Epidermal melanocyte (primary cell): ENCODE data around the gene LHFPL6.
"Not testable (repeated sequence)": the region's sequence is repeated elsewhere in the genome, so short reads cannot be mapped to it uniquely, and the experiment has no call there.

Source experiments
- DNase-seq: peaks from one replicate; pipeline ENCODE4 v3.0.0; 2011; ENCODE audit warnings: low spot score; ENCODE audit not compliant: insufficient read length

LHFPL6 gene

DNA sequence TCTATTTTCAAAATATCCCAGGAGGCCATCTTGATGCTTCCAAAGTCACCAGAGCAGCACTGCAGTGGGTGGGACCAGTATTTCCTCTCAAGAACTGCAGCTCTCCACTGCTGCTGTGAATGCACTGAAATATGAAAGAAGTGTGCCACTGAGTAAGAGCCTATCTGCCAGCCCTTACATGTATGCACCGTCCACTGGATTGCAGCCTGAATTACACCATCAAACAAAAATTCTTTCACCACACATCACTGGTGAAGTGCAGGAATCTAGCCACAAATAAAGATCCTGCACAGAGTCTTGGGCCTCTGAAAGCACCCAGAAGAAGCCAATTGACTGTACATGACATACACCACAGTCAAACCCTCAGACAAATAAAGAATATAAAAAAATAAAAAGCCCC is 249.0 kb downstream of the LHFPL6 start:
- no peak for DNase-seq

- DNase-seq, result no peak
Observed at GRCh38 chr13:39350461-39350881, 252.5 kb downstream of the LHFPL6 start.

- DNase-seq, result no peak
Observed at GRCh38 chr13:39349391-39349960, 253.5 kb downstream of the LHFPL6 start.

GRCh38 chr13:39347926-39348901 is 254.8 kb downstream of the LHFPL6 start:
- no peak for DNase-seq

DNA sequence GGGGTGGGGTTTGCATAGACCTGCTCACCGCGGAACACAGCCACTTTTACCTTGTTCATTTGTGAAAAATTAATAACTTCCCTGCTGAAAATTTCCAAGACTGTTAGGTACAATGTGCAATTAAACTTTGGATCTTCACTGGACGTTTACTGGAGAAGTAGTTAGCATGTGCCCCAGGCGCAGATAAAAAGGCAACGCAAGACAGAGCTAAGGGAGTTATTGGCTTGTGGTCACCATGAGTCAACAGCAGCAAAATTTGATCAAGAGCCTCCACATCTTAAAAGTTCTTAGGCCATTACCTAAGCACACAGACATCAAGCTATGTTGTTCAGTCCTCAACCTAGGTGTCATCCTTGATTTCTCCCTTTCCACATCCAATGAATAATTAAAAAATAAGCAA is 257.0 kb downstream of the LHFPL6 start:
- no peak for DNase-seq

GRCh38 chr13:39341251-39341650 is 261.7 kb downstream of the LHFPL6 start:
- DNase-seq, result no peak

GRCh38 chr13:39338114-39338513 is 264.9 kb downstream of the LHFPL6 start:
- not testable (repeated sequence) for DNase-seq

GRCh38 chr13:39336937-39337336 is 266.1 kb downstream of the LHFPL6 start:
- no peak for DNase-seq

- no peak for DNase-seq
Observed at GRCh38 chr13:39336207-39336606, 266.8 kb downstream of the LHFPL6 start.

GRCh38 chr13:39335721-39336120 is 267.3 kb downstream of the LHFPL6 start:
- no peak for DNase-seq

- DNase-seq, result no peak
Observed at GRCh38 chr13:39330504-39330903, 272.5 kb downstream of the LHFPL6 start.

DNA sequence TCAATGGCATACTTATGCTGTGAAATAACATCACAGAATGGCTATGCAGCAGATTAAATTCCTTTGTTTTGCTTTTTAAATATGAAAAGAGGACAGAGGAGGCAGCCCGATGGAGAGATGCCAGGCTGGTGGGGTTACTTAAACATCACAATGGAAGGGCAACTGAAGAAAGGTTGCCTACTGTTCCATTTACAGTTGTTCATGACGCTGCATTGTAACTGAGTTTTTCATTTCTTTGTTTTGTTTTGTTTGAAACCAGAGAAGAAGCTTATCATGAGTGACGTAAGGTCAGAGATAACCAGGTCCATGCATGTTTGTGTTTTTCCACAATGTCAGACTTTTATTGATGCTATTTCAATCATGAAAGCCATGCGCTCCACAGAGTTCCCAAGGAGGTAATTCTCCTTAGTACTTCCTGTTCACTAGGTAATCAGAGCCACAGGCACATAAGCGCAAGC is 273.8 kb downstream of the LHFPL6 start:
- no peak for DNase-seq

GRCh38 chr13:39327172-39327479 is 275.9 kb downstream of the LHFPL6 start:
- DNase-seq, result no peak

DNA sequence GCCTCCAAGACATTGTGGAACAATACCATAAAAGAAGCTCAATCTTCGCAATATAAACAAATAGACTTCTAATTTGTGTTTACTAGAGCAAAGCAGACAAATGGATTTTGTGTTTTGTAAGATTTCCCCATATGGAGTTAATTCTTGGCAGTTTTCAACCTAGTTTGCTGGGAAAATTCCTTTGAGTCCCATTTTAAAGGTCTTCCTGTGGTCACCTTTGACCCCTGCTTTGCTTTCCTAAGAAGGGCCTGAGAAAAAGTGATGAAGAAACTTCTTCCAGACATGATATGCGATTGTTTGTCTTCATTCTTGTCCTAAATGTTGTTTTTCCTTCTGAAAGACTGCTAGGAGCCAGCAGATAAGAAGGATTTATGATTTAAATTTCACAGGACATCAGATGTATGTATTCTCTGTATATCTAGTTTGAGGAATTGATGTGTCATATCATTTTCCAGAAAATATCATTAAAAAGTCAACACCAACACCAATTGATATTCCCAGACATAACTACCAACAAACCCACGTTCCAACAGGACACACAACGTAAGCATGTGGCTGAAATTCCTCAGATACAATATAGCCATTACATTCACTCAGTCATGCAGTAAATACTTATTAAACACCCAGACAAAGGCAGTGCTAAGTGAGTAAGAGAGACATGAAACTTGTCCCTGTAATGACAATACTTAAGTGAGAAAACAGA is 276.4 kb downstream of the LHFPL6 start:
- no peak for DNase-seq

DNA sequence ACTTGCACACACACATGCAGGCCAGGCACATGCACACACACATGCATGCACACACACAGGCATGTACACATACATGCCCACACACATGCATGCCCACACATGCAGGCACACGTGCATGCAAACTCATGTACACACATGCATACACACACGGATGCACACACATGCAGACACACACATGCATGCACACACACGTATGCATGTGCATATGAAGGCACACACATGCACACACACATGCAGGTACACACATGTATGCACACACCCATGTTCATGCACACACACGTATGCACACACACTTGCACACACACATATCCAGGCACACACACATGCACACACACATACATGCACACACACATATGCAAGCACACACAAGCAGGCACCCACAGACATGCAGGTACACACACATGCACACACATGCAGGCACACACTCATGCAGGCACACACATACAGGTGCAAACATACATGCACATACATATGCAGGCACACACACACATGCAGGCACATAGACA is 278.1 kb downstream of the LHFPL6 start:
- DNase-seq, result no peak

- DNase-seq, result no peak
Observed at GRCh38 chr13:39322836-39323585, 280.0 kb downstream of the LHFPL6 start.

- DNase-seq, result no peak
Observed at GRCh38 chr13:39321574-39321973, 281.4 kb downstream of the LHFPL6 start.

- no peak for DNase-seq
Observed at GRCh38 chr13:39318161-39318560, 284.8 kb downstream of the LHFPL6 start.

DNA sequence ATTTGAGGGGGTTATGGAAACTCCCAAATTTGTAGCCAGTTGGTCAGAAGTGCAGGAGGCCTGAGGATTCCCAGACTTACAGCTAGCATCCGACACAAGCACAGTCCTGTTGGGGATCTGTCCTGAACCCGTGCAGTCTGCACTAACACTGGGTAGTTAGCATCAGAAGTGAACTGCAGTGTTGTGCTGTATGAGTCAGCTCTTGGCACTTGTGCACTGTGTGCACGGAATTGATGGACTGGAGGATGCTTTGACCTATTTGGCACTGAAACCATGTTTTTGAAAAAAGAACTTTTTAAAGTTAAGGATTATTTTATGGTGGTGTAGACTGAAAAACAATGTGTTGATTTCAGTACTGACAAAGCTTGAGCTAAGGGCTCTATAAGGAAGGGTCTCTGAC is 285.7 kb downstream of the LHFPL6 start:
- DNase-seq, result no peak

GRCh38 chr13:39315796-39316195 is 287.2 kb downstream of the LHFPL6 start:
- DNase-seq, result no peak

DNA sequence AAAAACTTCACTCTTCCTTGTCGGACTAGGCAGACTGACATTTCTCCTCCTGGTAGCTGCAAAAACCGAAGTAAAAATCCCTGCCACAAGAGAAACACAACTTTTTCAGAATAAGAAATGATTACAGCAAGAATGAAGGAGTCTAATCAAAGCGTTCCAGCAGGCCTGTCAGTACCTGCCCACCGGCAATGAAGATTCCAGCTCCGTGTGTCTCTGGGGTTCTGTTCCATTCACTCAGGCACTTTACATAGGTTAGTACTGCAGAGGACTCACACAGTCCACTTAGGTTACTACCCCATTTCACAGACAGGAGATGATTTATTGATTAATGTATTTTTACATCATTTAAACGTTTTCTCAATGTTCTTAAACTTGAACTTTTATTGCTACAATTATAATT is 289.3 kb downstream of the LHFPL6 start:
- DNase-seq, result no peak
